ENCODE measurements around the gene RFNG.
A peak's percentile ranks its signal among the peaks of the same experiment; 100 is the strongest.

Gene RFNG

GRCh38 chr17:82059272-82060000, 7.8 kb upstream of the RFNG start:
- TF ChIP-seq CTCF (IDR thresholded peaks at IDR 0.05) = no peak
- no peak for TF ChIP-seq ZFX (IDR thresholded peaks at IDR 0.05; ENCODE audit: borderline replicate concordance)
- peak overlapping the region; percentile 87 for H3K27ac ChIP-seq

GRCh38 chr17:82058855-82059249, 7.2 kb upstream of the RFNG start:
- TF ChIP-seq CTCF (IDR thresholded peaks at IDR 0.05) = no peak
- no peak for TF ChIP-seq ZFX (IDR thresholded peaks at IDR 0.05; ENCODE audit: borderline replicate concordance)
- H3K27ac ChIP-seq = peak overlapping the region; percentile 87

- TF ChIP-seq ZFX (IDR thresholded peaks at IDR 0.05; ENCODE audit: borderline replicate concordance) (no peak), CTCF (IDR thresholded peaks at IDR 0.05) (no peak)
Observed at GRCh38 chr17:82058230-82058854, 6.7 kb upstream of the RFNG start.

GRCh38 chr17:82056729-82057621, 5.4 kb upstream of the RFNG start:
- TF ChIP-seq CTCF (IDR thresholded peaks at IDR 0.05) (no peak), ZFX (IDR thresholded peaks at IDR 0.05; ENCODE audit: borderline replicate concordance) (no peak)
- H3K27ac ChIP-seq = peak overlapping the region; percentile 87

More at GRCh38 chr17:82058230-82058854, 6.7 kb upstream of the RFNG start:
- H3K27ac ChIP-seq = peak overlapping the region; percentile 87

GRCh38 chr17:82055965-82056728, 4.5 kb upstream of the RFNG start:
- TF ChIP-seq ZFX (IDR thresholded peaks at IDR 0.05; ENCODE audit: borderline replicate concordance) (no peak), CTCF (IDR thresholded peaks at IDR 0.05) (no peak)
- peak overlapping the region; percentile 87 for H3K27ac ChIP-seq

GRCh38 chr17:82055023-82055964, 3.7 kb upstream of the RFNG start:
- peak overlapping the region; percentile 87; the same call in 1 of the 2 replicates for H3K27ac ChIP-seq
- TF ChIP-seq ZFX (IDR thresholded peaks at IDR 0.05; ENCODE audit: borderline replicate concordance) = no peak
- no peak for TF ChIP-seq CTCF (IDR thresholded peaks at IDR 0.05)
